ENCODE data around the gene GLI2.

Gene GLI2

GRCh38 chr2:120707816-120708215 lies 27.9 kb upstream of the GLI2 start:
- TF ChIP-seq POLR2AphosphoS5 (IDR thresholded peaks at IDR 0.05; ENCODE audit: borderline replicate concordance, low read depth, low read length) (no peak), FOXP2 (optimal IDR thresholded peaks at IDR 0.05; ENCODE audit: control extremely low read depth, extremely low read length, insufficient read depth) (no peak)
- DNase-seq (ENCODE audit: low read depth, low spot score) = no peak
- Histone ChIP-seq H3K4me3 (no peak overlapping the region), H3K36me3 (ENCODE audit: insufficient read depth, low read length) (no peaks in the 10 kb centered on the region), H3K27ac (no peak overlapping the region), H3K9me3 (ENCODE audit: low read depth, low read length) (no peaks in the 10 kb centered on the region), H3K9ac (ENCODE audit: insufficient read length) (no peak overlapping the region)

- no peak overlapping the region for H3K9ac ChIP-seq (ENCODE audit: insufficient read length)
- no peak overlapping the region for H3K4me3 ChIP-seq
- H3K9me3 ChIP-seq (ENCODE audit: low read depth, low read length) = no peaks in the 10 kb centered on the region
These were observed 26.6 kb upstream of the GLI2 start for GRCh38 chr2:120708944-120709607.

GRCh38 chr2:120709608-120710041 lies 26.0 kb upstream of the GLI2 start:
- TF ChIP-seq POLR2AphosphoS5 (IDR thresholded peaks at IDR 0.05; ENCODE audit: borderline replicate concordance, low read depth, low read length) (no peak), FOXP2 (optimal IDR thresholded peaks at IDR 0.05; ENCODE audit: control extremely low read depth, extremely low read length, insufficient read depth) (no peak), EZH2 (IDR thresholded peaks at IDR 0.05) (no peak)
- no peak overlapping the region for H3K9ac ChIP-seq (ENCODE audit: insufficient read length)
- DNase-seq (ENCODE audit: low read depth, low spot score) = no peak

More at GRCh38 chr2:120708944-120709607, 26.6 kb upstream of the GLI2 start:
- TF ChIP-seq EZH2 (IDR thresholded peaks at IDR 0.05) = no peak
- no peak for TF ChIP-seq FOXP2 (optimal IDR thresholded peaks at IDR 0.05; ENCODE audit: control extremely low read depth, extremely low read length, insufficient read depth)
- TF ChIP-seq POLR2AphosphoS5 (IDR thresholded peaks at IDR 0.05; ENCODE audit: borderline replicate concordance, low read depth, low read length) = no peak
- Histone ChIP-seq H3K36me3 (ENCODE audit: insufficient read depth, low read length) (no peaks in the 10 kb centered on the region), H3K27ac (no peak overlapping the region)
- no peak for DNase-seq (ENCODE audit: low read depth, low spot score)

GRCh38 chr2:120710256-120710655 lies 25.4 kb upstream of the GLI2 start:
- no peak for DNase-seq (ENCODE audit: low read depth, low spot score)

More at GRCh38 chr2:120709608-120710041, 26.0 kb upstream of the GLI2 start:
- no peak overlapping the region for H3K27ac ChIP-seq
- H3K36me3 ChIP-seq (ENCODE audit: insufficient read depth, low read length) = no peaks in the 10 kb centered on the region
- H3K4me3 ChIP-seq = no peak overlapping the region
- H3K9me3 ChIP-seq (ENCODE audit: low read depth, low read length) = no peaks in the 10 kb centered on the region

GRCh38 chr2:120711694-120712093 lies 24.0 kb upstream of the GLI2 start:
- Histone ChIP-seq H3K27ac (no peak overlapping the region), H3K9me3 (ENCODE audit: low read depth, low read length) (no peaks in the 10 kb centered on the region), H3K4me3 (no peak overlapping the region), H3K36me3 (ENCODE audit: insufficient read depth, low read length) (no peaks in the 10 kb centered on the region), H3K9ac (ENCODE audit: insufficient read length) (no peak overlapping the region)
- no peak for TF ChIP-seq EZH2 (IDR thresholded peaks at IDR 0.05)
- no peak for TF ChIP-seq POLR2AphosphoS5 (IDR thresholded peaks at IDR 0.05; ENCODE audit: borderline replicate concordance, low read depth, low read length)
- no peak for TF ChIP-seq FOXP2 (optimal IDR thresholded peaks at IDR 0.05; ENCODE audit: control extremely low read depth, extremely low read length, insufficient read depth)
- DNase-seq (ENCODE audit: low read depth, low spot score) = no peak

More at GRCh38 chr2:120710256-120710655, 25.4 kb upstream of the GLI2 start:
- Histone ChIP-seq H3K27ac (no peak overlapping the region), H3K36me3 (ENCODE audit: insufficient read depth, low read length) (no peaks in the 10 kb centered on the region), H3K9ac (ENCODE audit: insufficient read length) (no peak overlapping the region), H3K4me3 (no peak overlapping the region), H3K9me3 (ENCODE audit: low read depth, low read length) (no peaks in the 10 kb centered on the region)
- no peak for TF ChIP-seq FOXP2 (optimal IDR thresholded peaks at IDR 0.05; ENCODE audit: control extremely low read depth, extremely low read length, insufficient read depth)
- TF ChIP-seq EZH2 (IDR thresholded peaks at IDR 0.05) = no peak
- no peak for TF ChIP-seq POLR2AphosphoS5 (IDR thresholded peaks at IDR 0.05; ENCODE audit: borderline replicate concordance, low read depth, low read length)

- no peak for DNase-seq (ENCODE audit: low read depth, low spot score)
- H3K9me3 ChIP-seq (ENCODE audit: low read depth, low read length) = no peaks in the 10 kb centered on the region
- H3K27ac ChIP-seq = no peak overlapping the region
- TF ChIP-seq EZH2 (IDR thresholded peaks at IDR 0.05) (no peak), POLR2AphosphoS5 (IDR thresholded peaks at IDR 0.05; ENCODE audit: borderline replicate concordance, low read depth, low read length) (no peak), FOXP2 (optimal IDR thresholded peaks at IDR 0.05; ENCODE audit: control extremely low read depth, extremely low read length, insufficient read depth) (no peak)
- no peaks in the 10 kb centered on the region for H3K36me3 ChIP-seq (ENCODE audit: insufficient read depth, low read length)
- no peak overlapping the region for H3K9ac ChIP-seq (ENCODE audit: insufficient read length)
- H3K4me3 ChIP-seq = no peak overlapping the region
These were observed 23.4 kb upstream of the GLI2 start for GRCh38 chr2:120712180-120712681.

GRCh38 chr2:120715353-120715752 lies 20.3 kb upstream of the GLI2 start:
- Histone ChIP-seq H3K36me3 (ENCODE audit: insufficient read depth, low read length) (no peaks in the 10 kb centered on the region), H3K9me3 (ENCODE audit: low read depth, low read length) (no peaks in the 10 kb centered on the region), H3K9ac (ENCODE audit: insufficient read length) (no peak overlapping the region), H3K4me3 (no peak overlapping the region; the same call in 1 of the 2 replicates), H3K27ac (no peak overlapping the region)
- no peak for DNase-seq (ENCODE audit: low read depth, low spot score)
- TF ChIP-seq POLR2AphosphoS5 (IDR thresholded peaks at IDR 0.05; ENCODE audit: borderline replicate concordance, low read depth, low read length) (no peak), EZH2 (IDR thresholded peaks at IDR 0.05) (no peak), FOXP2 (optimal IDR thresholded peaks at IDR 0.05; ENCODE audit: control extremely low read depth, extremely low read length, insufficient read depth) (no peak)

- Histone ChIP-seq H3K4me3 (peak overlapping the region; percentile 6; the same call in 1 of the 2 replicates), H3K9me3 (ENCODE audit: low read depth, low read length) (no peaks in the 10 kb centered on the region), H3K9ac (ENCODE audit: insufficient read length) (no peak overlapping the region), H3K36me3 (ENCODE audit: insufficient read depth, low read length) (no peaks in the 10 kb centered on the region), H3K27ac (no peak overlapping the region)
- no peak for TF ChIP-seq EZH2 (IDR thresholded peaks at IDR 0.05)
- no peak for TF ChIP-seq POLR2AphosphoS5 (IDR thresholded peaks at IDR 0.05; ENCODE audit: borderline replicate concordance, low read depth, low read length)
- no peak for TF ChIP-seq FOXP2 (optimal IDR thresholded peaks at IDR 0.05; ENCODE audit: control extremely low read depth, extremely low read length, insufficient read depth)
- DNase-seq (ENCODE audit: low read depth, low spot score) = no peak
These were observed 19.7 kb upstream of the GLI2 start for GRCh38 chr2:120715941-120716340.
